Astrocyte (in vitro differentiated cells and primary cell): ENCODE data around the gene RABGAP1L.

Experiments
- CTCF ChIP-seq: IDR thresholded peaks from 2 replicates; pipeline ENCODE4 v1.5.1; 2011; ENCODE audit warnings: low read depth, mild to moderate bottlenecking, inconsistent platforms, low read length, moderate library complexity; ENCODE audit not compliant: insufficient read depth
- EZH2 ChIP-seq: IDR thresholded peaks from 2 replicates; pipeline ENCODE4 v1.6.1; 2012; ENCODE audit warnings: mild to moderate bottlenecking, low read length, inconsistent platforms; ENCODE audit not compliant: insufficient read depth

- no peak for TF ChIP-seq CTCF
- TF ChIP-seq EZH2: no peak
Measured at GRCh38 chr1:174479281-174479680, 320.0 kb downstream of the RABGAP1L start.
